Kidney epithelial cell (primary cell): ENCODE results near the gene CNTN5. TPM values are rescaled to one million over a fixed set of nuclear protein-coding genes. Genes with fewer than 3 reads are reported as not detected.

ENCODE experiments used
- DNase-seq: peaks from one replicate; pipeline ENCODE4 v3.0.0-alpha.2; 2010; ENCODE audit warnings: low read depth
- H3K27me3 ChIP-seq: 2 replicates; pipeline ENCODE4 v1.6.0; 2011; ENCODE audit warnings: low read length; ENCODE audit not compliant: control insufficient read depth, insufficient read depth
- H3K36me3 ChIP-seq: 2 replicates; pipeline ENCODE4 v1.5.1; 2011; ENCODE audit warnings: low read length; ENCODE audit not compliant: control insufficient read depth, insufficient read depth
- H3K4me3 ChIP-seq: 2 replicates; pipeline ENCODE4 v1.5.1; 2011; ENCODE audit warnings: low read depth, mild to moderate bottlenecking, control low read depth, low read length
- total RNA-seq: library from RNA; depleted of rRNA; stranded (reverse); fragments of >200 nt; gene quantifications from 2 replicates; pipeline ENCODE4 v1.2.3, GENCODE V29; 2015
- TF ChIP-seq, protein P1 (sequence below): IDR thresholded peaks from 2 replicates; pipeline ENCODE4 v1.5.1; 2011; ENCODE audit warnings: mild to moderate bottlenecking, moderate library complexity, low read length, control low read depth, inconsistent platforms; ENCODE audit not compliant: insufficient read depth, poor library complexity, severe bottlenecking

Gene CNTN5
- total RNA-seq, 1 donor from 2014 or later: 0.29 TPM

DNA sequence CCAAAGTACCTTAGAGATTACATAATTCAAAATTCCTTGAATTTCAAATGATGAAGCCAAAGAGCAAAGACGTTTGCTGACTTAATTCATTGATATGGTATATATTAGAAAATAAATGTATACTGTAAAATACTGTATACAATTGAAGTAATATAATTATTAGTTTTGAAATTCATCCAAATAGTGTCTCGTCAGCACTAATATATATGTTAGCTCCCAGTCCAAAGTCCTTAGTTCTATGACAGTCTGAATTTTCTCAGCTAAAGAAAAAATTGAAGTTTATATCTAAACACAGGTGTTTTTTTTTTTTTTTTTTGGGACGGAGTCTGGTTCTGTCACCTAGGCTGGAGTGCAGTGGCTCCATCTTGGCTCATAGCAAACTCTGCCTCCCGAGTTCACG lies 431.3 kb downstream of the CNTN5 start:
- no peaks in the 10 kb centered on the region for H3K36me3 ChIP-seq
- H3K27me3 ChIP-seq: no peaks in the 10 kb centered on the region
- no peak for DNase-seq
- TF ChIP-seq, protein P1, sequence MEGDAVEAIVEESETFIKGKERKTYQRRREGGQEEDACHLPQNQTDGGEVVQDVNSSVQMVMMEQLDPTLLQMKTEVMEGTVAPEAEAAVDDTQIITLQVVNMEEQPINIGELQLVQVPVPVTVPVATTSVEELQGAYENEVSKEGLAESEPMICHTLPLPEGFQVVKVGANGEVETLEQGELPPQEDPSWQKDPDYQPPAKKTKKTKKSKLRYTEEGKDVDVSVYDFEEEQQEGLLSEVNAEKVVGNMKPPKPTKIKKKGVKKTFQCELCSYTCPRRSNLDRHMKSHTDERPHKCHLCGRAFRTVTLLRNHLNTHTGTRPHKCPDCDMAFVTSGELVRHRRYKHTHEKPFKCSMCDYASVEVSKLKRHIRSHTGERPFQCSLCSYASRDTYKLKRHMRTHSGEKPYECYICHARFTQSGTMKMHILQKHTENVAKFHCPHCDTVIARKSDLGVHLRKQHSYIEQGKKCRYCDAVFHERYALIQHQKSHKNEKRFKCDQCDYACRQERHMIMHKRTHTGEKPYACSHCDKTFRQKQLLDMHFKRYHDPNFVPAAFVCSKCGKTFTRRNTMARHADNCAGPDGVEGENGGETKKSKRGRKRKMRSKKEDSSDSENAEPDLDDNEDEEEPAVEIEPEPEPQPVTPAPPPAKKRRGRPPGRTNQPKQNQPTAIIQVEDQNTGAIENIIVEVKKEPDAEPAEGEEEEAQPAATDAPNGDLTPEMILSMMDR: no peak
- no peak overlapping the region for H3K4me3 ChIP-seq

DNA sequence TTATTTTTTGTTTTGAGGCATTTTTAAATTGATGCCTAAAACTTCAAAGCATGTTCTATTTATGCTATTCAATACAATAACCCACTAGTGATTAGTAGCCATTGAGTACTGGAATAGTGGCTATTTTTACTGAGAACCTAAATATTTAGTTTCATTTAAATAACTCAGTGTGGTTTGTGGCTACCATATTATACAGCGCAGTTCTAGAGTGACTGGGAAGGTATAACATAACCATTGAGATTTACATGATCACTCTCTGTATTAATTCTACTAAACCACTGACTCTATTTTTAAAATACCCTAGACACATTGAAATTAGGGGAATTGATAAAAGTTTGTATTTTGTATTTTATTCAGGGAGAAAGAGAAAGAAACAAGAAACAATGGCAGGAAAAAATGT lies 441.2 kb downstream of the CNTN5 start:
- Histone ChIP-seq H3K4me3 (no peak overlapping the region), H3K36me3 (no peaks in the 10 kb centered on the region), H3K27me3 (no peaks in the 10 kb centered on the region)
- TF ChIP-seq, protein P1: no peak
- DNase-seq: no peak

DNA sequence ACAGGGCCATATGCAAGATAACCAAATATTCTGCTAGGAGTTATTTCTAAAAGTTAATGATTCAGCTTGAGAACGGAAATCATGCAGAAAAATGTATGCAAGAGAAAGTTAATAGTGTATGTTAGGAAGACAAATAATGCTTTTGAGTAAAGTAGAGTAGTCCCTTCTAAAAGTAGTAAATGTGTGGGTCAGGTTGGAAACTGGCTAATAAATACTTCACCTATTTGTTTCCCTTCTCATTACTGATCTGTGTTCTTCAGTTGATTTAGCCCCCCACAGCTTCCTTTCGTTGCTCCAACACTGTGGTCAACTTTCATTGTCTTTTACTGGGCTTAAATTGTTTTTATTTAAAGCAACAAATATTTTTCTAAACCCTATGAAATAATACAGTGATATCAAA lies 444.2 kb downstream of the CNTN5 start:
- H3K36me3 ChIP-seq: no peaks in the 10 kb centered on the region

DNA sequence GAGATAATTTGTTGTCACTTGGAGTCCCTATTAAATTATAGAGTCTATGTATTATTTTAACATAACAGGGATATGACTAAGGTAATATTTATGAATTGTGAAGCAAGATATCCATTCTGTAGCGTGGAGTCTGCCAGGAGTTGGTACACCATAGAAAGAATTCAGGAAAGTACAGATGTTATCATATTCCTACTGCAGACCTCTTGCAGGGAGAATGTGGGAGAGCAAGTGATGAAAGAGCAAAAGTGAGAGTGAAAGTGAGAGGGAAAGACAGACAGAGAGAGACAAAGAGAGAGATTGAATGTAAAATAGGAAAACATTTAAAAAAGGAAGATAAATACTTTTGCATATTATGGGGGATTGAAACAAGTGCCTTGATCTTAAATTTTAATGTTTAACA lies 468.8 kb downstream of the CNTN5 start:
- H3K27me3 ChIP-seq: no peaks in the 10 kb centered on the region
- TF ChIP-seq, protein P1: no peak
- no peak for DNase-seq
- no peak overlapping the region for H3K4me3 ChIP-seq
- H3K36me3 ChIP-seq: no peaks in the 10 kb centered on the region

More for the DNA sequence above, 444.2 kb downstream of the CNTN5 start:
- no peak overlapping the region for H3K4me3 ChIP-seq
- TF ChIP-seq, protein P1: no peak
- DNase-seq: no peak
- H3K27me3 ChIP-seq: no peaks in the 10 kb centered on the region

DNA sequence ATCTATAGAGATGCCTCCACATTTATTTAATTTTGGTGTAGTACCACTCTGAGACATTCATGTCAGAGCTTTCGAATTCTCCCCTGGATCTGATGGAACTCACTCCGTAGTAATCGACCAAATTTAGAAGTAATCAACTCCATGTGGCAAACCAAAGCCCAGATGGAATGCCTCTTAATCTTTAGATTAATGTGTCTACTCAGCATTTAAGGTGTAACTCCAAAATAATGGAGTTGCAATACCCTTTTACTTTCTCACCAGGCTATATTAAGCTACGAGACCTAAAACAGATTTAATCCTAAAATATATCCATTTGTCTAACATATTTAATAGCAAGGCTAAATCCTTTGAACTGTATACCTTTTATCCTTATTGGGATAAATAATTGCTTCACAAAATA lies 473.3 kb downstream of the CNTN5 start:
- DNase-seq: no peak
- TF ChIP-seq, protein P1: no peak
- Histone ChIP-seq H3K36me3 (no peaks in the 10 kb centered on the region), H3K27me3 (no peaks in the 10 kb centered on the region), H3K4me3 (no peak overlapping the region)

DNA sequence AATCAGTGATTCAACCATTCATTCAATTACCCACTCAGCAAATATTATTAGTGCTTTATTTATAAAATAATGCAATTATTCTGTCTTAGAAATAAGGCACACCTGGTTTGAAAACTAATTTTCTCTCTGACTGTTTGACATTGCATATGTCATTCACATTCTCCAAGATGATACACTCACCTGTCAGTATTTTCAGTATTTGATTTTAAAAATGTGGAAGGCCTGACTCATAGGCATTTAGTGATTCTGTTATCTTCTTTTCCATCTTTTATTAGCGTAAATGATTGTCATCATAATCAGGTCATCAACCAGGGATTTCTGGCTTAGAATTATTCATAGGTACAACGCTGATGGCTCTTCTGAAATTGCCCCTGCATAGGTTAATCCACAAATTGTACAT lies 480.9 kb downstream of the CNTN5 start:
- TF ChIP-seq, protein P1: no peak
- DNase-seq: no peak
- no peaks in the 10 kb centered on the region for H3K36me3 ChIP-seq
- no peak overlapping the region for H3K4me3 ChIP-seq
- H3K27me3 ChIP-seq: no peaks in the 10 kb centered on the region
